ENCODE data around the gene OR6C2. TPM values are rescaled to one million over a fixed set of nuclear protein-coding genes. Genes with fewer than 3 reads are reported as not detected.

The OR6C2 gene
- total RNA-seq, 1 donor from 2014 or later: not detected

Other genes with a start within 250 kb of the OR6C2 start
- not detected for gene OR10A7, start 223.1 kb upstream of the OR6C2 start, total RNA-seq
- not detected for gene OR6C74, start 199.5 kb upstream of the OR6C2 start, total RNA-seq
- not detected for gene OR6C6, start 147.5 kb upstream of the OR6C2 start, total RNA-seq
- gene OR6C1, start 129.7 kb upstream of the OR6C2 start, total RNA-seq: not detected
- not detected for gene OR6C3, start 113.3 kb upstream of the OR6C2 start, total RNA-seq
- not detected for gene OR6C75, start 81.1 kb upstream of the OR6C2 start, total RNA-seq
- gene OR6C65, start 43.5 kb upstream of the OR6C2 start, total RNA-seq: not detected
- not detected for gene OR6C76, start 17.8 kb upstream of the OR6C2 start, total RNA-seq
- gene OR6C70, start 26.1 kb downstream of the OR6C2 start, total RNA-seq: not detected
- gene OR6C68, start 48.3 kb downstream of the OR6C2 start, total RNA-seq: not detected
- not detected for gene OR6C4, start 105.5 kb downstream of the OR6C2 start, total RNA-seq
- gene OR2AP1, start 128.4 kb downstream of the OR6C2 start, total RNA-seq: not detected
- not detected for gene OR10P1, start 192.8 kb downstream of the OR6C2 start, total RNA-seq

Data from temporal lobe (tissue), 1 donor.